Breast epithelium (tissue), 3 donors: ENCODE data around the gene OTULIN.

ENCODE experiments used
- CTCF ChIP-seq, 3 donors: fragments of 450-650 bp; IDR thresholded peaks; one replicate each; pipeline ENCODE4 v1.5.1; 2016 to 2017; ENCODE audit warnings: antibody characterized with exemption in 3 of 3, mild to moderate bottlenecking in 3 of 3, moderate library complexity in 3 of 3
- POLR2A ChIP-seq: fragments of 450-650 bp; IDR thresholded peaks from one replicate; pipeline ENCODE4 v1.6.1; 2016; ENCODE audit warnings: antibody characterized with exemption, mild to moderate bottlenecking, moderate library complexity

- TF ChIP-seq CTCF (IDR thresholded peaks at IDR 0.05) (no peak), POLR2A (no peak)
Measured at GRCh38 chr5:14699807-14700400, 35.4 kb downstream of the OTULIN start.
